Liver (tissue), 9 donors: ENCODE data around the gene PDYN. TPM values are rescaled to one million over a fixed set of nuclear protein-coding genes. Genes with fewer than 3 reads are reported as not detected.

ENCODE experiments used
- DNase-seq: peaks from one replicate; pipeline ENCODE4 v3.0.0-alpha.2; 2017; ENCODE audit warnings: low spot score
- H3K27ac ChIP-seq, 2 donors: one replicate each; pipeline ENCODE4 v1.7.0; 2013; ENCODE audit warnings: inconsistent platforms in 2 of 2, low read length in 2 of 2, control low read depth in 1 of 2, low read depth in 1 of 2, mild to moderate bottlenecking in 1 of 2
- H3K27me3 ChIP-seq, 4 donors: one replicate each; pipeline versions ENCODE4 v1.6.1 to v1.7.0; 2013; ENCODE audit warnings: low read length in 3 of 4, inconsistent platforms in 1 of 4, mild to moderate bottlenecking in 1 of 4, moderate library complexity in 1 of 4; ENCODE audit not compliant: control insufficient read depth in 4 of 4, insufficient read depth in 4 of 4
- H3K36me3 ChIP-seq, 4 donors: one replicate each; pipeline versions ENCODE4 v1.6.1 to v1.7.0; 2013; ENCODE audit warnings: low read length in 3 of 4, mild to moderate bottlenecking in 3 of 4, low read depth in 1 of 4, moderate library complexity in 1 of 4; ENCODE audit not compliant: control insufficient read depth in 4 of 4, insufficient read depth in 3 of 4
- H3K4me1 ChIP-seq, 4 donors: one replicate each; pipeline versions ENCODE4 v1.6.1 to v1.7.0; 2013; ENCODE audit warnings: low read length in 3 of 4, mild to moderate bottlenecking in 3 of 4, moderate library complexity in 1 of 4; ENCODE audit not compliant: control insufficient read depth in 4 of 4, insufficient read depth in 4 of 4
- H3K4me3 ChIP-seq, 3 donors: one replicate each; pipeline versions ENCODE4 v1.6.1 to v1.7.0; 2013; ENCODE audit warnings: low read length in 3 of 3, control low read depth in 1 of 3, low read depth in 1 of 3, mild to moderate bottlenecking in 1 of 3
- H3K9ac ChIP-seq, 2 donors: one replicate each; pipeline ENCODE4 v1.7.0; 2013; ENCODE audit warnings: low read length in 2 of 2, mild to moderate bottlenecking in 2 of 2, moderate library complexity in 2 of 2, control low read depth in 1 of 2, low read depth in 1 of 2
- H3K9me3 ChIP-seq, 4 donors: one replicate each; pipeline versions ENCODE4 v1.6.1 to v1.7.0; 2013; ENCODE audit warnings: low read length in 3 of 4; ENCODE audit not compliant: control insufficient read depth in 4 of 4
- ATF3 ChIP-seq: IDR thresholded peaks from 2 replicates; pipeline ENCODE4 v1.6.1; 2016; ENCODE audit warnings: antibody characterized with exemption
- EGR1 ChIP-seq, 2 donors: IDR thresholded peaks; 2 replicates each; pipeline ENCODE4 v1.6.1; 2016 to 2018; ENCODE audit warnings: antibody characterized with exemption in 2 of 2, low read depth in 2 of 2
- FOXA1 ChIP-seq: IDR thresholded peaks from 2 replicates; pipeline ENCODE4 v1.6.1; 2016; ENCODE audit warnings: antibody characterized with exemption
- GABPA ChIP-seq, 2 donors: IDR thresholded peaks in 1 of 2; conservative IDR thresholded peaks in 1 of 2; 2 replicates each; pipeline ENCODE4 v1.6.1; 2016; ENCODE audit warnings: antibody characterized with exemption in 2 of 2, mild to moderate bottlenecking in 1 of 2, moderate library complexity in 1 of 2
- HNF4A ChIP-seq, 2 donors: conservative IDR thresholded peaks; 2 replicates each; pipeline ENCODE4 v1.6.1; 2016; ENCODE audit warnings: antibody characterized with exemption in 2 of 2, mild to moderate bottlenecking in 2 of 2
- HNF4G ChIP-seq: IDR thresholded peaks from 2 replicates; pipeline ENCODE4 v1.6.1; 2016; ENCODE audit warnings: antibody characterized with exemption
- JUND ChIP-seq, 2 donors: IDR thresholded peaks; 2 replicates each; pipeline ENCODE4 v1.6.1; 2016; ENCODE audit warnings: antibody characterized with exemption in 2 of 2
- NR2F2 ChIP-seq: IDR thresholded peaks from 2 replicates; pipeline ENCODE4 v1.6.1; 2016; ENCODE audit warnings: antibody characterized with exemption
- RAD21 ChIP-seq, 2 donors: IDR thresholded peaks; 2 replicates each; pipeline ENCODE4 v1.6.1; 2016; ENCODE audit warnings: antibody characterized with exemption in 2 of 2, mild to moderate bottlenecking in 2 of 2
- RXRA ChIP-seq, 2 donors: IDR thresholded peaks; 2 replicates each; pipeline ENCODE4 v1.6.1; 2017 to 2018; ENCODE audit warnings: antibody characterized with exemption in 2 of 2, mild to moderate bottlenecking in 1 of 2
- SP1 ChIP-seq: IDR thresholded peaks from 2 replicates; pipeline ENCODE4 v1.6.1; 2018; ENCODE audit warnings: antibody characterized with exemption, mild to moderate bottlenecking
- TAF1 ChIP-seq: conservative IDR thresholded peaks from 2 replicates; pipeline ENCODE4 v1.6.1; 2016; ENCODE audit warnings: antibody characterized with exemption, mild to moderate bottlenecking
- YY1 ChIP-seq: IDR thresholded peaks from 2 replicates; pipeline ENCODE4 v1.6.1; 2016; ENCODE audit warnings: antibody characterized with exemption, mild to moderate bottlenecking
- ZBTB33 ChIP-seq: IDR thresholded peaks from 2 replicates; pipeline ENCODE4 v1.6.1; 2016; ENCODE audit warnings: antibody characterized with exemption
- WGBS: extraction: QIAGEN DNeasy Blood & Tissue Kit; methylation state at CpG from one replicate; pipeline ENCODE4 v1.1.7; 2013; 5-methylcytosine and 5-hydroxymethylcytosine counted together
- polyA plus RNA-seq, 2 donors: library from polyadenylated mRNA; stranded (reverse) in 1 of 2; unstranded in 1 of 2; fragments of 200-250 nt in 1 of 2; fragments of >200 nt in 1 of 2; fragmentation: Nextera tagmentation in 1 of 2; extraction: Ambion mirVana in 1 of 2; gene quantifications; one replicate each; pipeline versions ENCODE4 v1.2.1 to v1.2.3, GENCODE V29; 2013 to 2015
- total RNA-seq, 2 donors: library from RNA; depleted of rRNA; stranded (reverse); fragments of >200 nt; gene quantifications; one replicate each; pipeline ENCODE4 v1.2.3, GENCODE V29; 2014
- TF ChIP-seq, protein P1 (sequence below): fragments of 150-350 bp; IDR thresholded peaks from 2 replicates; pipeline ENCODE4 v1.5.1; 2017; ENCODE audit warnings: improper control_type of control experiment, low read depth, low read length; ENCODE audit not compliant: missing input control
- TF ChIP-seq, protein P2 (sequence below): IDR thresholded peaks from 2 replicates; pipeline ENCODE4 v1.6.1; 2016; ENCODE audit warnings: antibody characterized with exemption
- TF ChIP-seq, protein P3 (sequence below): IDR thresholded peaks from 2 replicates; pipeline ENCODE4 v1.6.1; 2016; ENCODE audit warnings: antibody characterized with exemption, mild to moderate bottlenecking
- donor health status: healthy.
- donor health status: healthy.
- donor health status: healthy.
- donor health status: healthy.
- donor health status: healthy.

Gene PDYN
- total and polyA plus RNA-seq, 4 donors, result not detected

GRCh38 chr20:1964659-1965405, 29.0 kb downstream of the PDYN start:
- TF ChIP-seq RAD21 (IDR thresholded peaks at IDR 0.05), result no peak
- no peak for TF ChIP-seq EGR1 (IDR thresholded peaks at IDR 0.05; ENCODE audit: low read depth in 2 of 2)
- no peak for TF ChIP-seq NR2F2
- TF ChIP-seq, protein P1, sequence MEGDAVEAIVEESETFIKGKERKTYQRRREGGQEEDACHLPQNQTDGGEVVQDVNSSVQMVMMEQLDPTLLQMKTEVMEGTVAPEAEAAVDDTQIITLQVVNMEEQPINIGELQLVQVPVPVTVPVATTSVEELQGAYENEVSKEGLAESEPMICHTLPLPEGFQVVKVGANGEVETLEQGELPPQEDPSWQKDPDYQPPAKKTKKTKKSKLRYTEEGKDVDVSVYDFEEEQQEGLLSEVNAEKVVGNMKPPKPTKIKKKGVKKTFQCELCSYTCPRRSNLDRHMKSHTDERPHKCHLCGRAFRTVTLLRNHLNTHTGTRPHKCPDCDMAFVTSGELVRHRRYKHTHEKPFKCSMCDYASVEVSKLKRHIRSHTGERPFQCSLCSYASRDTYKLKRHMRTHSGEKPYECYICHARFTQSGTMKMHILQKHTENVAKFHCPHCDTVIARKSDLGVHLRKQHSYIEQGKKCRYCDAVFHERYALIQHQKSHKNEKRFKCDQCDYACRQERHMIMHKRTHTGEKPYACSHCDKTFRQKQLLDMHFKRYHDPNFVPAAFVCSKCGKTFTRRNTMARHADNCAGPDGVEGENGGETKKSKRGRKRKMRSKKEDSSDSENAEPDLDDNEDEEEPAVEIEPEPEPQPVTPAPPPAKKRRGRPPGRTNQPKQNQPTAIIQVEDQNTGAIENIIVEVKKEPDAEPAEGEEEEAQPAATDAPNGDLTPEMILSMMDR, result no peak
- TF ChIP-seq HNF4G, result no peak
- TF ChIP-seq SP1, result no peak
- TF ChIP-seq GABPA (IDR thresholded peaks at IDR 0.05 in 1 of 2, conservative IDR thresholded peaks at IDR 0.05 in 1 of 2), result no peak
- TF ChIP-seq YY1, result no peak
- TF ChIP-seq, protein P2, sequence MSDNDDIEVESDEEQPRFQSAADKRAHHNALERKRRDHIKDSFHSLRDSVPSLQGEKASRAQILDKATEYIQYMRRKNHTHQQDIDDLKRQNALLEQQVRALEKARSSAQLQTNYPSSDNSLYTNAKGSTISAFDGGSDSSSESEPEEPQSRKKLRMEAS, result no peak
- peaks cover 0 to 13% (median 2%) of the 10 kb centered on the region in 4 donors for H3K4me1 ChIP-seq
- H3K36me3 ChIP-seq, result no peaks in the 10 kb centered on the region
- no peak for DNase-seq
- H3K9me3 ChIP-seq, result no peaks in the 10 kb centered on the region
- H3K27me3 ChIP-seq, result no peaks in the 10 kb centered on the region
- H3K4me3 ChIP-seq, result no peak overlapping the region
- H3K9ac ChIP-seq, result no peak overlapping the region
- WGBS, result 66% methylated on average over 14 of the region's 14 CpGs
- H3K27ac ChIP-seq, result peak overlapping the region in 1 of 2 donors; percentile 37

DNA sequence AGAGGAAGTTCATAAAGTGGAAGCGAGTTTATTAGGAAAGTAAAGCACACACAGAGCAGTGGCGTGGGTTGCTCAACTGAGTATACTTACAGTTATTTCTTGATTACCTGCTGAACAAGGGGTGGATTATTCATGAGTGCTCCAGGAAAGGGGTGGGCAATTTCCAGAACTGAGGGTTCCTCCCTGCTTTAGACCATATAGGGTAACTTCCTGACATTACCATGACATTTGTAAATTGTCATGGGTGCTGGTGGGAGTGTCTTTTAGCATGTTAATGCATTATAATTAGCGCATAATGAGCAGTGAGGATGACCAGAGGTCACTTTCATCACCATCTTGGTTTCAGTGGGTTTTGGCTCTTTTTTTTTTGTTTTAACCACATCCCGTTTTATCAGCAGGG, 29.8 kb downstream of the PDYN start:
- Histone ChIP-seq H3K36me3 (no peaks in the 10 kb centered on the region), H3K4me3 (no peak overlapping the region), H3K4me1 (peaks cover 0 to 13% (median 2%) of the 10 kb centered on the region in 4 donors), H3K27ac (no peak overlapping the region), H3K9ac (no peak overlapping the region), H3K27me3 (no peaks in the 10 kb centered on the region), H3K9me3 (no peaks in the 10 kb centered on the region)
- TF ChIP-seq TAF1, result no peak
- no peak for TF ChIP-seq YY1
- TF ChIP-seq FOXA1, result no peak
- no peak for TF ChIP-seq NR2F2
- TF ChIP-seq, protein P1, result no peak
- no peak for TF ChIP-seq ATF3
- no peak for TF ChIP-seq HNF4G
- TF ChIP-seq ZBTB33, result no peak
- TF ChIP-seq EGR1 (IDR thresholded peaks at IDR 0.05; ENCODE audit: low read depth in 2 of 2), result no peak
- TF ChIP-seq JUND (IDR thresholded peaks at IDR 0.05), result no peak
- no peak for TF ChIP-seq RAD21 (IDR thresholded peaks at IDR 0.05)
- no peak for TF ChIP-seq RXRA (IDR thresholded peaks at IDR 0.05)
- no peak for TF ChIP-seq HNF4A (conservative IDR thresholded peaks at IDR 0.05)
- no peak for TF ChIP-seq SP1
- TF ChIP-seq, protein P3, sequence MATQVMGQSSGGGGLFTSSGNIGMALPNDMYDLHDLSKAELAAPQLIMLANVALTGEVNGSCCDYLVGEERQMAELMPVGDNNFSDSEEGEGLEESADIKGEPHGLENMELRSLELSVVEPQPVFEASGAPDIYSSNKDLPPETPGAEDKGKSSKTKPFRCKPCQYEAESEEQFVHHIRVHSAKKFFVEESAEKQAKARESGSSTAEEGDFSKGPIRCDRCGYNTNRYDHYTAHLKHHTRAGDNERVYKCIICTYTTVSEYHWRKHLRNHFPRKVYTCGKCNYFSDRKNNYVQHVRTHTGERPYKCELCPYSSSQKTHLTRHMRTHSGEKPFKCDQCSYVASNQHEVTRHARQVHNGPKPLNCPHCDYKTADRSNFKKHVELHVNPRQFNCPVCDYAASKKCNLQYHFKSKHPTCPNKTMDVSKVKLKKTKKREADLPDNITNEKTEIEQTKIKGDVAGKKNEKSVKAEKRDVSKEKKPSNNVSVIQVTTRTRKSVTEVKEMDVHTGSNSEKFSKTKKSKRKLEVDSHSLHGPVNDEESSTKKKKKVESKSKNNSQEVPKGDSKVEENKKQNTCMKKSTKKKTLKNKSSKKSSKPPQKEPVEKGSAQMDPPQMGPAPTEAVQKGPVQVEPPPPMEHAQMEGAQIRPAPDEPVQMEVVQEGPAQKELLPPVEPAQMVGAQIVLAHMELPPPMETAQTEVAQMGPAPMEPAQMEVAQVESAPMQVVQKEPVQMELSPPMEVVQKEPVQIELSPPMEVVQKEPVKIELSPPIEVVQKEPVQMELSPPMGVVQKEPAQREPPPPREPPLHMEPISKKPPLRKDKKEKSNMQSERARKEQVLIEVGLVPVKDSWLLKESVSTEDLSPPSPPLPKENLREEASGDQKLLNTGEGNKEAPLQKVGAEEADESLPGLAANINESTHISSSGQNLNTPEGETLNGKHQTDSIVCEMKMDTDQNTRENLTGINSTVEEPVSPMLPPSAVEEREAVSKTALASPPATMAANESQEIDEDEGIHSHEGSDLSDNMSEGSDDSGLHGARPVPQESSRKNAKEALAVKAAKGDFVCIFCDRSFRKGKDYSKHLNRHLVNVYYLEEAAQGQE, result no peak
- DNase-seq, result no peak
- WGBS, result 74% methylated on average over 4 of the region's 4 CpGs
